K562 (cell line): ENCODE results near the gene IGSF3. TPM values are rescaled to one million over a fixed set of nuclear protein-coding genes. Genes with fewer than 3 reads are reported as not detected.

ENCODE experiments used
- CBX8 ChIP-seq: fragments of 200-600 bp; sonication (generic); IDR thresholded peaks from 2 replicates; pipeline ENCODE4 v1.6.1; 2012; ENCODE audit warnings: borderline replicate concordance, mixed run types, low read depth, mild to moderate bottlenecking, moderate library complexity, mixed read lengths, low read length, control low read depth, inconsistent platforms; ENCODE audit not compliant: poor library complexity, severe bottlenecking; ENCODE audit errors: extremely low read depth
- CHD1 ChIP-seq: fragments of 200-600 bp; sonication (generic); IDR thresholded peaks from one replicate; pipeline ENCODE4 v1.6.1; 2012; ENCODE audit warnings: mild to moderate bottlenecking, moderate library complexity, low read length, inconsistent platforms
- CLOCK ChIP-seq: fragments of 250-450 bp; sonication (Bioruptor Pico); IDR thresholded peaks from 2 replicates; pipeline ENCODE4 v1.4.0; 2020; ENCODE audit warnings: mild to moderate bottlenecking, moderate library complexity, borderline replicate concordance
- HLTF ChIP-seq: fragments of 450-650 bp; IDR thresholded peaks from 2 replicates; pipeline ENCODE4 v1.6.1; 2016
- KLF10 ChIP-seq: fragments of 250-450 bp; sonication (Bioruptor Pico); IDR thresholded peaks from 2 replicates; pipeline ENCODE4 v1.6.1; 2021; ENCODE audit warnings: matching md5 sums
- MEF2A ChIP-seq: IDR thresholded peaks from 2 replicates; pipeline ENCODE4 v1.6.1; 2011; ENCODE audit warnings: low read depth, mild to moderate bottlenecking, low read length, moderate library complexity; ENCODE audit not compliant: control insufficient read depth
- RBBP5 ChIP-seq: fragments of 200-600 bp; sonication (generic); IDR thresholded peaks from 2 replicates; pipeline ENCODE4 v1.6.1; 2012; ENCODE audit warnings: borderline replicate concordance, mild to moderate bottlenecking, low read length, control low read depth, inconsistent platforms; ENCODE audit not compliant: insufficient read depth, poor library complexity, severe bottlenecking
- RUNX1 ChIP-seq: sonication (generic); IDR thresholded peaks from 2 replicates; pipeline ENCODE4 v1.6.1; 2016; ENCODE audit warnings: antibody characterized with exemption, low read depth
- TAL1 ChIP-seq: fragments of 450-650 bp; IDR thresholded peaks from 2 replicates; pipeline ENCODE4 v1.6.1; 2016; ENCODE audit warnings: mild to moderate bottlenecking
- TFE3 ChIP-seq: fragments of 450-650 bp; formaldehyde crosslinking; IDR thresholded peaks from 2 replicates; pipeline ENCODE4 v1.4.0; 2020; ENCODE audit warnings: mild to moderate bottlenecking, mixed read lengths
- U2AF1 ChIP-seq: fragments of 200-400 bp; formaldehyde crosslinking; optimal IDR thresholded peaks from 2 replicates; pipeline ENCODE3; 2017; ENCODE audit warnings: mild to moderate bottlenecking, low read depth, low read length, moderate library complexity
- ZNF41 ChIP-seq: fragments of 250-450 bp; sonication (Bioruptor Pico); conservative IDR thresholded peaks from 2 replicates; pipeline ENCODE4 v1.4.0; 2020; ENCODE audit warnings: mild to moderate bottlenecking
- ZNF436 ChIP-seq: fragments of 250-450, 450-650 bp; sonication (Bioruptor Pico); formaldehyde crosslinking; IDR thresholded peaks from 2 replicates; pipeline ENCODE4 v1.7.0; 2020; ENCODE audit warnings: mild to moderate bottlenecking
- ZNF518B ChIP-seq: fragments of 250-450 bp; sonication (Bioruptor Pico); IDR thresholded peaks from 2 replicates; pipeline ENCODE4 v1.5.0; 2021; ENCODE audit warnings: mild to moderate bottlenecking, moderate library complexity
- polyA plus RNA-seq, 8 experiments: library from polyadenylated mRNA; depleted of rRNA in 4 of 8; stranded (reverse) in 5 of 8; unstranded in 3 of 8; fragments of >200 nt; fragmentation: Nextera tagmentation in 2 of 8; fragmentation: Illumina TruSeq in 1 of 8; extraction: Ambion mirVana in 2 of 8; extraction: Trizol in 1 of 8; gene quantifications; 2 replicates each; pipeline versions ENCODE4 v1.2.1 to v1.2.3, GENCODE V29; 2011 to 2014; ENCODE audit warnings: inconsistent platforms in 1 of 8, missing spikeins in 1 of 8
- total RNA-seq, 7 experiments: library from RNA; depleted of rRNA in 6 of 7; stranded (reverse); fragments of >200 nt in 6 of 7; fragmentation: Illumina TruSeq in 2 of 7; extraction: Trizol in 2 of 7; gene quantifications; 2 replicates each; pipeline versions ENCODE4 v1.2.1 to v1.2.3, GENCODE V29; 2011 to 2021; ENCODE audit warnings: low replicate concordance in 1 of 7
- TF ChIP-seq, protein P1 (sequence below): fragments of 250-450 bp; sonication (Bioruptor Pico); IDR thresholded peaks from 2 replicates; pipeline ENCODE4 v1.8.0; 2022; ENCODE audit warnings: moderate library complexity, mild to moderate bottlenecking, inconsistent platforms

The IGSF3 gene
- total and polyA plus RNA-seq, 9 of the 15 experiments (the other 6 are each of a cell fraction or from before 2014, with no cell fraction given) = 1.1 to 15.0 (median 8.3) TPM

- TF ChIP-seq TAL1 (peak; percentile 79; the same call in 1 of the 2 replicates), TFE3 (CRISPR knock-in tag) (no peak; the same call in 1 of the 2 replicates), KLF10 (CRISPR knock-in tag) (no peak), U2AF1 (no peak), CHD1 (no peak), ZNF436 (CRISPR knock-in tag) (no peak), ZNF518B (CRISPR knock-in tag) (no peak), HLTF (no peak), CBX8 (no peak), CLOCK (CRISPR knock-in tag) (no peak), RBBP5 (no peak), RUNX1 (peak; percentile 53; the same call in 1 of the 2 replicates), ZNF41 (CRISPR knock-in tag) (no peak), MEF2A (no peak)
- TF ChIP-seq, protein P1, sequence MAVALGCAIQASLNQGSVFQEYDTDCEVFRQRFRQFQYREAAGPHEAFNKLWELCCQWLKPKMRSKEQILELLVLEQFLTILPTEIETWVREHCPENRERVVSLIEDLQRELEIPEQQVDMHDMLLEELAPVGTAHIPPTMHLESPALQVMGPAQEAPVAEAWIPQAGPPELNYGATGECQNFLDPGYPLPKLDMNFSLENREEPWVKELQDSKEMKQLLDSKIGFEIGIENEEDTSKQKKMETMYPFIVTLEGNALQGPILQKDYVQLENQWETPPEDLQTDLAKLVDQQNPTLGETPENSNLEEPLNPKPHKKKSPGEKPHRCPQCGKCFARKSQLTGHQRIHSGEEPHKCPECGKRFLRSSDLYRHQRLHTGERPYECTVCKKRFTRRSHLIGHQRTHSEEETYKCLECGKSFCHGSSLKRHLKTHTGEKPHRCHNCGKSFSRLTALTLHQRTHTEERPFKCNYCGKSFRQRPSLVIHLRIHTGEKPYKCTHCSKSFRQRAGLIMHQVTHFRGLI (CRISPR knock-in tag) = 0 out of 2 replicates have a peak, but pooled peaks have one; percentile 14
These were observed 12.5 kb upstream of the IGSF3 start (continued) for GRCh38 chr1:116679828-116680628.
